ENCODE measurements around the gene TBC1D2. TPM values are rescaled to one million over a fixed set of nuclear protein-coding genes. Genes with fewer than 3 reads are reported as not detected.

TBC1D2 gene
- total and polyA plus RNA-seq, 2 of the 13 experiments (the other 11 are each of a cell fraction or from before 2014, with no cell fraction given) = 2.0 to 2.8 TPM

DNA sequence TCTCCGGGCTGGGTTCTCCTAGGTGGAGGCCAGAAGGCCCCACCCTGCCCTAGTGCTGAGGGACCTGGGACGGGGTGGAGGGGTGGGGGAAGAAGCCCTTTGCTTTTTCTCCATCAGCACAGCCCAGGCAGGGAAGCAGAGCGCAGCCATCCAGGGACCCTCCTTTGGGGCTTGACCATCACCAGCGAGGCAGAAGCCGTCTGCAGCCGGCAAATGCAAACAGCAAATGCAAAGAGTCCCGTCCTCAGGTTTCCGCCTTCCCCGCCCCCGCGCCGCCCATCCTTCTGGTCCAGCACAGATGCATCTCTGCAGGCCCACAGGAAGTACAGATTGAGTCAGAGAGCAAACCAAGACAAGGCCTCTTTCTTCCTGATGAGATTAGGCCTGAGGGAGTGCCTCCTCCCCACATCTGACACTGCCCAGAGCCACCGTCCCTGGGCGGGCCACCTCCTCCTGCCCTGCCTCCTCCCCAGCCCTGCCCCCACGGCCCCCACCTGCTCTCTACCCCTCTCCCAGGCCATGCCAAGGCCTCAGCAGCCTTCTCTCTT, 86.4 kb downstream of the TBC1D2 start:
- Histone ChIP-seq H3K4me3 (replicated peaks in 1 of 3; ENCODE audit: insufficient read depth in 1 of 3, low read depth in 2 of 3, low read length in 3 of 3) (no peak overlapping the region), H3K4me1 (ENCODE audit: insufficient read depth, low read length) (peaks cover 63% of the 10 kb centered on the region), H4K20me1 (ENCODE audit: insufficient read depth, low read length) (peaks cover 5% of the 10 kb centered on the region; the same call in 1 of the 2 replicates), H3K9ac (ENCODE audit: insufficient read depth, low read depth, low read length) (0 out of 2 replicates have a peak overlapping the region, but pooled peaks have one; percentile 12), H3K27ac (ENCODE audit: extremely low read length, insufficient read depth, low read length) (peak overlapping the region; percentile 21), H3K27me3 (ENCODE audit: control insufficient read depth in 1 of 2, insufficient read depth in 2 of 2, low read length in 2 of 2) (no peaks in the 10 kb centered on the region), H3K9me3 (ENCODE audit: low read length) (no peaks in the 10 kb centered on the region), H3K79me2 (ENCODE audit: insufficient read depth, low read length) (peaks cover 40% of the 10 kb centered on the region), H2AFZ (ENCODE audit: low read length) (no peak overlapping the region), H3K4me2 (ENCODE audit: low read depth, low read length) (peak overlapping the region; percentile 32), H3K36me3 (replicated peaks in 1 of 2; ENCODE audit: control insufficient read depth in 1 of 2, insufficient read depth in 2 of 2, low read length in 2 of 2) (no peaks in the 10 kb centered on the region)
- in situ Hi-C loops (cut with HindIII; ENCODE audit: extremely low pct_ligation_motif_present, low pct_unique_long_range_greater_than_20kb) (no loop called here), intact Hi-C loops (cut with micrococcal nuclease; ENCODE audit: unreplicated experiment) (loop anchor here (1.0 to 10.0 kb wide), 3 partner anchors 11 to 54 kb away; partner anchors contain the start of gene TRIM14)
- POLR2A ChIA-PET = no interaction called here
- no TSS peak for BruUV-seq (replicated peaks)
- CTCF ChIA-PET (ENCODE audit: low intra/inter-chr PET ratio, low total read pairs) = no interaction called here
- DNase-seq (ENCODE audit: low spot score) = peak; percentile 85
- peak; percentile 93 for FAIRE-seq
- 17% methylated on average over 6 of the region's 15 CpGs for WGBS (ENCODE audit: low lambda C conversion rate)
- ATAC-seq = peak; percentile 94
- no peak for TF ChIP-seq ZNF136 (CRISPR knock-in tag; IDR thresholded peaks at IDR 0.05; ENCODE audit: low read depth)
- TF ChIP-seq KMT2B (CRISPR knock-in tag; IDR thresholded peaks at IDR 0.05) = no peak
- TF ChIP-seq RBAK (CRISPR knock-in tag; IDR thresholded peaks at IDR 0.05) = no peak
- TF ChIP-seq, protein P1, sequence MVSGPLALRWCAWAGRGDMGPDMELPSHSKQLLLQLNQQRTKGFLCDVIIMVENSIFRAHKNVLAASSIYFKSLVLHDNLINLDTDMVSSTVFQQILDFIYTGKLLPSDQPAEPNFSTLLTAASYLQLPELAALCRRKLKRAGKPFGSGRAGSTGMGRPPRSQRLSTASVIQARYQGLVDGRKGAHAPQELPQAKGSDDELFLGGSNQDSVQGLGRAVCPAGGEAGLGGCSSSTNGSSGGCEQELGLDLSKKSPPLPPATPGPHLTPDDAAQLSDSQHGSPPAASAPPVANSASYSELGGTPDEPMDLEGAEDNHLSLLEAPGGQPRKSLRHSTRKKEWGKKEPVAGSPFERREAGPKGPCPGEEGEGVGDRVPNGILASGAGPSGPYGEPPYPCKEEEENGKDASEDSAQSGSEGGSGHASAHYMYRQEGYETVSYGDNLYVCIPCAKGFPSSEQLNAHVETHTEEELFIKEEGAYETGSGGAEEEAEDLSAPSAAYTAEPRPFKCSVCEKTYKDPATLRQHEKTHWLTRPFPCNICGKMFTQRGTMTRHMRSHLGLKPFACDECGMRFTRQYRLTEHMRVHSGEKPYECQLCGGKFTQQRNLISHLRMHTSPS (CRISPR knock-in tag; IDR thresholded peaks at IDR 0.05; ENCODE audit: low read depth) = 0 out of 2 replicates have a peak, but pooled peaks have one; percentile 42
- no peak for TF ChIP-seq ZNF282 (IDR thresholded peaks at IDR 0.05; ENCODE audit: partially characterized antibody)
- TF ChIP-seq SCMH1 (CRISPR knock-in tag; IDR thresholded peaks at IDR 0.05; ENCODE audit: borderline replicate concordance) = no peak
- no peak for TF ChIP-seq SIX4 (CRISPR knock-in tag; IDR thresholded peaks at IDR 0.05)
- no peak for TF ChIP-seq IRF2 (CRISPR knock-in tag; IDR thresholded peaks at IDR 0.05)
- TF ChIP-seq SNRNP70 (IDR thresholded peaks at IDR 0.05; ENCODE audit: low read depth, low read length) = no peak
- TF ChIP-seq RNF2 (conservative IDR thresholded peaks at IDR 0.05; ENCODE audit: low read depth) = no peak
- TF ChIP-seq, protein P2, sequence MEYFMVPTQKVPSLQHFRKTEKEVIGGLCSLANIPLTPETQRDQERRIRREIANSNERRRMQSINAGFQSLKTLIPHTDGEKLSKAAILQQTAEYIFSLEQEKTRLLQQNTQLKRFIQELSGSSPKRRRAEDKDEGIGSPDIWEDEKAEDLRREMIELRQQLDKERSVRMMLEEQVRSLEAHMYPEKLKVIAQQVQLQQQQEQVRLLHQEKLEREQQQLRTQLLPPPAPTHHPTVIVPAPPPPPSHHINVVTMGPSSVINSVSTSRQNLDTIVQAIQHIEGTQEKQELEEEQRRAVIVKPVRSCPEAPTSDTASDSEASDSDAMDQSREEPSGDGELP (IDR thresholded peaks at IDR 0.05; ENCODE audit: borderline replicate concordance, low read depth) = peak; percentile 11; the same call in 1 of the 2 replicates
- 0 out of 2 replicates have a peak, but pooled peaks have one; percentile 22 for TF ChIP-seq MIER2 (CRISPR knock-in tag; IDR thresholded peaks at IDR 0.05)
- peak; percentile 87 for TF ChIP-seq ELF3 (CRISPR knock-in tag; IDR thresholded peaks at IDR 0.05)
- no peak for TF ChIP-seq IRX3 (CRISPR knock-in tag; IDR thresholded peaks at IDR 0.05; ENCODE audit: borderline replicate concordance, low read depth)
- TF ChIP-seq, protein P3, sequence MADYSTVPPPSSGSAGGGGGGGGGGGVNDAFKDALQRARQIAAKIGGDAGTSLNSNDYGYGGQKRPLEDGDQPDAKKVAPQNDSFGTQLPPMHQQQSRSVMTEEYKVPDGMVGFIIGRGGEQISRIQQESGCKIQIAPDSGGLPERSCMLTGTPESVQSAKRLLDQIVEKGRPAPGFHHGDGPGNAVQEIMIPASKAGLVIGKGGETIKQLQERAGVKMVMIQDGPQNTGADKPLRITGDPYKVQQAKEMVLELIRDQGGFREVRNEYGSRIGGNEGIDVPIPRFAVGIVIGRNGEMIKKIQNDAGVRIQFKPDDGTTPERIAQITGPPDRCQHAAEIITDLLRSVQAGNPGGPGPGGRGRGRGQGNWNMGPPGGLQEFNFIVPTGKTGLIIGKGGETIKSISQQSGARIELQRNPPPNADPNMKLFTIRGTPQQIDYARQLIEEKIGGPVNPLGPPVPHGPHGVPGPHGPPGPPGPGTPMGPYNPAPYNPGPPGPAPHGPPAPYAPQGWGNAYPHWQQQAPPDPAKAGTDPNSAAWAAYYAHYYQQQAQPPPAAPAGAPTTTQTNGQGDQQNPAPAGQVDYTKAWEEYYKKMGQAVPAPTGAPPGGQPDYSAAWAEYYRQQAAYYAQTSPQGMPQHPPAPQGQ (CRISPR knock-in tag; IDR thresholded peaks at IDR 0.05; ENCODE audit: borderline replicate concordance) = no peak
- no peak for TF ChIP-seq NCOA1 (CRISPR knock-in tag; IDR thresholded peaks at IDR 0.05)
- TF ChIP-seq, protein P4, sequence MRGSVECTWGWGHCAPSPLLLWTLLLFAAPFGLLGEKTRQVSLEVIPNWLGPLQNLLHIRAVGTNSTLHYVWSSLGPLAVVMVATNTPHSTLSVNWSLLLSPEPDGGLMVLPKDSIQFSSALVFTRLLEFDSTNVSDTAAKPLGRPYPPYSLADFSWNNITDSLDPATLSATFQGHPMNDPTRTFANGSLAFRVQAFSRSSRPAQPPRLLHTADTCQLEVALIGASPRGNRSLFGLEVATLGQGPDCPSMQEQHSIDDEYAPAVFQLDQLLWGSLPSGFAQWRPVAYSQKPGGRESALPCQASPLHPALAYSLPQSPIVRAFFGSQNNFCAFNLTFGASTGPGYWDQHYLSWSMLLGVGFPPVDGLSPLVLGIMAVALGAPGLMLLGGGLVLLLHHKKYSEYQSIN (CRISPR knock-in tag; IDR thresholded peaks at IDR 0.05; ENCODE audit: borderline replicate concordance) = no peak
- peak; percentile 35 for TF ChIP-seq RBM39 (IDR thresholded peaks at IDR 0.05; ENCODE audit: low read depth, low read length, poor library complexity, severe bottlenecking)
- no peak for TF ChIP-seq HOXD1 (CRISPR knock-in tag; IDR thresholded peaks at IDR 0.05)
- no peak for TF ChIP-seq SAFB2 (CRISPR knock-in tag; IDR thresholded peaks at IDR 0.05; ENCODE audit: borderline replicate concordance, low read depth)
- TF ChIP-seq CBX1 (IDR thresholded peaks at IDR 0.05; ENCODE audit: low read depth) = no peak

Data from HepG2 (cell line).